SK-N-DZ (cell line): ENCODE results near the gene NOA1. TPM values are rescaled to one million over a fixed set of nuclear protein-coding genes. Genes with fewer than 3 reads are reported as not detected.

ENCODE experiments used
- DNase-seq: peaks from one replicate; pipeline ENCODE4 v3.0.0-alpha.2; 2015; ENCODE audit warnings: low spot score
- polyA plus RNA-seq, 2 experiments: library from polyadenylated mRNA; depleted of rRNA; stranded (reverse); fragments of >200 nt; gene quantifications; 2 replicates each; pipeline ENCODE4 v1.2.3, GENCODE V29; 2014

NOA1 gene
- polyA plus RNA-seq (2014; cell fraction: cytosol; rRNA removed) = 18.2 and 22.8 TPM in 2 replicates
- 14.9 and 20.8 TPM in 2 replicates for polyA plus RNA-seq (2014; cell fraction: nucleus; rRNA removed)

DNA sequence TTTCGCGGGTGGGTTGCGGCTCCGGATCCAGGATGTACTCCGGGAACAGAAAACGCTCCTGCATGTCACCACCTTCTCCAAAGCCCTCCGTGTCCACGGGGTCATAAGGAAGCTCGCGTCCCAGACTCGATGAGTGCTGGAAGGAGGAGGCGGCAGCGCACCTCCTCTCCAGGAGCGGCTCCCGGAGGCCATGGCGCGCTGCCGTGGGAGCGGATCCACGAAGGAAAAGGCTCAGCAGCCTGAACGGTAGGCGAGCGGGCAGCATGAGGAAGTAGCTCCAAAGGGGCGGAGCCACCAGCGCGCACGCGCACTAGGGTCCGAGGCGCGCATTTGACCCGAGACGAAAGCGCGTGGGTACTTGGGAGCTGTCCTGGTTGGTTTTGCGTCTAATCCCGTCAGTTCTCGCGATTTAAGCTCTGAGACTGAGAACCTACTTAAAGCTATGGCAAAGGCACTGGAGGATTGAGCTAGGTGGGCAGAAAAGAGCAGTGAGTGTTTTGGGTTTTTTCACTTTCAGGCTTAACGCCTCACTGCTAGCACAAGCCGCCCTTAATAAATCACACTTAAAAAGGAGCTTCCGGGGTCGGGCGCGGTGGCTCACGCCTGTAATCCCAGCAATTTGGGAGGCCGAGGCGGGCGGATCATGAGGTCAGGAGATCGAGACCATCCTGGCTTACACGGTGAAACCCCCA lies at the start of gene NOA1:
TSS of gene NOA1 (minus strand) at position 286 of the 692 bp plus-strand sequence. CDS start at position 265, 21 bp downstream.
- DNase-seq = peak; percentile 97

DNA sequence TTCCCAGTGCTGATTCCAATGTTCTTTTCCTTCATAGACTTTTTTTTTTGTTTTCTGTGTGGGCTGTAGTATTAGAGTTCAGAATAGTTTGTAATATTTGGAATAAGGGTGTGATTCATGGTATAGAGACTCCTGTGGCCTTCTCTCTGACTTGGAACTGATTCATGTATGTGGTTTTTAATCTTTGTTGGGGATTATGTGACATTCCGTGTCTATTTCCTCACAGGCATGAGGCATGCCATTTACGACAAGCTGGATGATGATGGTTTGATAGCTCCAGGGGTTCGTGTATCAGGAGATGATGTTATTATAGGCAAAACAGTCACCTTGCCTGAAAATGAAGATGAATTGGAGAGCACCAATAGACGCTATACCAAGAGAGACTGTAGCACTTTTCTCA lies 45.7 kb upstream of the NOA1 start:
- no peak for DNase-seq

DNA sequence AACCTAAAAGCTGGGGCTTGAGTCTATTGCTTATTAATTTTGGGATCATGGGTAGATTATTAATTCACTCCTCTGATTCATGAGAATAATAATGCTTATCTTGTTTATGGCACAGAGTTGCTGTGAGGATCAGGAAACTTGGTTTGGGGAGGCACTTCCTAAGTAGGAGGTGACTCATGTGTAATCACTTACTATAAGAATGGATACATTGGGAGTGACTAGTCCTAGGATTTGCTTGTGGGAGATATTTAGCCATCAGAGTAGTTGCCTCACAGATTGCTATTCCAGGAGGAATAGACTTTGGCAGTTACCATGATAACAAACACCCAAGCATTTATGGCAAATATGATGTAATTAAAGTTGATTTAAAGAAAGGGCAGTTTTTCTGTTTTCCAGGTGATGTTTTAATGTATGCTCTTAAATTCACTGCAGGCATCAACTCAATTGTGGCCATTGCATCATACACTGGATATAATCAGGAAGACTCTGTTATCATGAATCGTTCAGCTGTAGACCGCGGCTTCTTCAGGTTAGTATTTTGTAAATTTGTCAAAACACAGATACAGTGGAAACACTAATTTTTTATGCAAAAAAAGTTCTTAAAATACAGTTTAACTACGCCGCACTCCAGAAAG lies 43.2 kb upstream of the NOA1 start:
- DNase-seq = no peak

DNA sequence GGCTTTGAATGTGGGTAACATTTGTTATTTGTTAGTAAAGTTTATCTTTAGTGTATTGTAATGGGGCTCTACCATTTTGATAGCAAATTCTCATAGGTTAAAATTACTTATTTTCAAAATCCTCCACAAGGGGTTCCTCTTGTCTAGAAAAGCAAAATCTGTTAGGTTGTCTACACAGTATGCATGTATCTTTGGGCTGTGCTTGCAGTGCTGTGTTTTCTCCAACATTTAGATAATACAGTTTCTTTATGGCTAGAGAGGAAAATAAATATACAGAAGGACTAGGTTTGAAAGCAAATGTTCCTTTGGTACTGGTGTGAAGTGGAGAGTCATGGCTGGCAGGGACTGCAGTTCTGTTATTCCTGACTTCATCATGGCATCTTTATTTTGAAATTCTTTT lies 41.6 kb upstream of the NOA1 start:
- no peak for DNase-seq

DNA sequence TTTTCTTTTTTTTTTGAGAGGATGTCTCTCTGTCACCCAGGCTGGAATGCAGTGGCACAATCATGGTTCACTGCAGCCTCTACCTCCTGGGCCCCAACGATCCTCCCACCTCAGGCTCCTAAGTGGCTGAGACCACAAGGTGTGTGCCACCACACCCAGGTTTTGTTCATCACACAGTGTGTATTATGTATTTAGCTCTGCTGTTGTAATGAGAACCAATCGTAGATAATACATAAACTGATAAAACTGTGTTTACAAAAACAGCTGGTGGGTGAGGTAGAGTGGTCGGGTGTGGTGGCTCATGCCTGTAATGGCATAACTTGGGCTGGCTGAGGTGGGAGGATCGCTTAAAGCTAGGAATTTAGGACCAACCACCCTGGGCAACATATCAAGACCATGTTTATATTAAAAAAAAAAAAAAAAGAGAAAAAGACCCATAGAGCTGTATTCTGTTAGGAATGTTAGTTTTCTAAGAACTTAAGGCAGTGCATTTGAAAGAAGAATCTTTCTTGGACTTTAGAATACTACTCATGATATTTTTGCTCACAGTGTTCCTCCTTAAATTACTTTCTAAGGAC lies 36.2 kb upstream of the NOA1 start:
- no peak for DNase-seq

DNA sequence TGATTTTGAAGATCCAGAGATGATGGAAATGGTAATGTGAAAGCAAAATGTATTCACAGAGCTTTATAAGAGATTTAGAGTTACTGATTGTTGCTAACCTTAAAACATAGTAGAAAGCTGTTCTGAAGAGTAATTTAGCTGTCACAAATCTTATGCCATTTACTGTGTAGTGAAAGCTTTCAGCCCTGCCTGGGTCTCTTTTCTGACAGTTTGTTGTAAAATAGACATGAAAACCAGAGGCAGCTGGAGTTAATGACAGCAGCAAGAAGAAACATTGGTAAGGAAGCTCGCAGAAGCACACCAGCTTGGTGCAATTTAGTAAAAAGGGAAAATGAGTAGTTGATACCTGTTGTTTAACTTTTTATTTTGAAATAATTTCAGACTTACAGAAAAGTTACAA lies 22.3 kb upstream of the NOA1 start:
- no peak for DNase-seq

DNA sequence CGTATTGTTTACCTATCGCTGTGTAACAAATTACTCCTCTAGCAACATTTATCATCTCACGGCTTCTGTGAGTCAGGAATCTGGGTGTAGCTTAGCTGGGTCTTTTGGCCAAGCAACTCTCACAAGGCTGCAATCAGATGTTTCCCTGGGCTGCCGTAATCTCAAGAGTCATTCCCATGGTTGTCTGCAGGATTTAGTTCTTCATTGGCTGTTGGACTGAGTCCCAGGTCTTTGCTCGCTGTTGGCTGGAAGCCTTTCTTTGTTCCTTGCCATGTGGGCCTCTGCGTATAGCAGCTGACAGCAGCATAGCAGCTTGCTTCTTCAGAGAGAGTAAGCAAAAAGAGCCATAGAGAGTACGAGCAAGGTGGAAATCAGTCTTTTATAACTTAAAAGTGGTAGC lies 18.1 kb upstream of the NOA1 start:
- no peak for DNase-seq

DNA sequence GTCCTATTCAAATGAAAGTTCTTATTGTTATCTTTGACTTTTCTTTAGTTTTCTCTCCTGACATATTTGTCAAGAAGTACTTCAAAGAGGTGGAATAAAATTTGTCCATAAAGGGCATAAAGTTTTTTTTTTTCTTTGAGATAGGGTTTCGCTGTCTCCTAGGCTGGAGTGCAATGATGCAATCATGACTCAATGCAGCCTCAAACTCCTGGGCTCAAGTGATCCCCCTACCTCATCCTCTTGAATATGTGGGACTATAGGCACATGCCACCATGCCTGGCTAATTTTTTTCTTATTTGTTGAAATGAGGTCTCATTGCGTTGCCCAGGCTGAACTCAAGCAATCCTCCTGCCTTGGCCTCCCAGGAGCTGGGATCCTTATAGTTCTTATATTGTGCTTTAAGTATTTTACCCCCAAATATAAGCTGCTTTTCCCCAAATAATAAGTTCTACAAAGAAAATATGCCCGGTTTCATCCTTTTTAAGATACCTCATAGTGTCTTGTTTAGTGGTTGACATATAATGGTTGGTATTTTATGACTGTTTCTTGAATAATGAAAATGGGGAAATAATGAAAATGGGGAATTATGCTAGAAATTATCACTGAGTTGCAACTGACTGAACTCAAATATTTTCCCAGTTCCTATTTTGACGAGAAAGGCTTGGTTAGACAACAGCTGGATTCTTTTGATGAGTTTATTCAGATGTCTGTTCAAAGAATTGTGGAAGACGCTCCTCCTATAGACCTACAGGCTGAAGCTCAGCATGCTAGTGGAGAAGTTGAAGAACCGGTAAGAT lies 12.9 kb upstream of the NOA1 start:
- no peak for DNase-seq

DNA sequence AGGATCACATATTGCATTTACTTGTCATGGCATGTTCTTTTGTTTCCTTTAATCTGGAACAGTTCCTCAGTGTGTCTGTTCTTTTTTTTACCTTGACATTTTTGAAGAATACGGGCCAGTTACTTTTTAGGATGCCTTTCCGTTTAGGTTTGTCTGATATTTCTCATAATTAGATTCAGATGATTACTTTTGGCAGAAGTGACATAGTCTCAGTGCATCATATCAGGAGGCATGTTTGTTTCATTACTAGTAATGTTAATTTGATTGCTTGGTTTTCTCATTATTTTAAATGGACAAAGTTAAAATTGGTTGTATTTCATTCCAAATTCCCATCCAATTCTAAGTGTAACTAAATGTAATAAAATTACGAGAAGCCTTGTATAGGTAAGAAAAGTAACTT lies 9.5 kb upstream of the NOA1 start:
- DNase-seq = no peak

DNA sequence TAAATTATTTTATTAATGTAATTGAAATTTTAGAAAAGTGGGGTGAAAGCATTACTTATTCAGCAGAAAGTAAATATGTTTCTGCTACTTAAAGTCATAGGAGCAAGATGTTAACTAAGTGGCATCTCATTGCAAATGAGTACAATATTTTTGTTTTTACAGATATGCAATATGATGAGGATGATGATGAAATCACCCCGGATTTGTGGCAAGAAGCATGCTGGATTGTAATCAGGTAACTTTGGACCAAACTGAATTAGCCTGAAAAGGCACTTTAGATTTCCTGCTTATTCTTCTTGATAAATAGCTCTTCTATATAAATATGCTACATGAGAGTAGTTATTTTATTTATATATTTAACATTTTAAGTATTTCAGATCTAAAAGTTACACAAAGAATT lies 8.8 kb upstream of the NOA1 start:
- DNase-seq = no peak

DNA sequence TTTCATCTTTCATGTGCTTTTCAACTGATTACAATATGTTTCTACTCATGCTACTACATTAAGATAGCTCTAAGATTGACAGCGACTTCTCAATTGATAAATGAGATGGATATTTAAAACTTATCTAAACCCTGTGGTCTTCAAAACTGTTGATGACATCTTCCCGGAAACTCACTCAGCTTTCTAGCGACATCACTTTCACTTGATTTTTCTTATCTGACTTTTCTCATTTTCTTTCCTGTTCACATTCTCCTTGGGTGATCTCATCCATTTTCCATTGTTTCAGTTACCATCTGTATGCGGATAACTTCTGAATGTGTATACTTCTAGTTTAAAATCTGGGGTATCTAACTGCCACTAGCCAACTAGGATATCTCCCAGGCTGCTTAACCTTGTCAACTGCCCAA lies 4.4 kb upstream of the NOA1 start:
- no peak for DNase-seq

DNA sequence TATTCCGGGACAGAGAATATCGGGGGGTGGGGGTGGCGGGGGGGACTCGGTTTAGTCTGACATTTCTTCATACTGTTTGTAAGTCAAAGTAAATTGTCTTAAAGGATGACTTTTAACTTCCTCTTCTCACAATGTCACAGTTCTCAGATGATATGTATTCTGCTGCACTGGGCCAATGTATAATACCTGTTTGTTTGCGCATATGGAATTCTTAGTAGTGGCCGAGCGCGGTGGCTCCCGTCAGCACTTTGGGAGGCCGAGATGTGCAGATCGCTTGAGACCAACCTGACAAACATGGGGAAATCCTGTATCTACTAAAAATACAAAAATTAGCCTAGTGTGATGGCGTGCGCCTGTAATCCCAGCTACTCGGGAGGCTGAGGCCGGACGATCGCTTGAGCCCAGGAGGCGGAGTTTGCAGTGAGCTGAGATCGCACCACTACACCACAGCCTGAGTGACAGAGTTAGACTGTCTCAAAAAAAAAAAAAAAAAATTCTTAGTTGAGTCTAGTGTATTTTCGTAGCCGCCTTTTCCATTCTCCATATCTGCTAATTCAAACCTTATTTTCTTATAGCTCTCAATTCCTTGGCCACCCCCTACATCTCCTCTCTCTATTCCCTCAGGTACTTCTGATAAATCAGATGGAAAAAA lies 2.1 kb upstream of the NOA1 start:
- DNase-seq = peak; percentile 6

DNA sequence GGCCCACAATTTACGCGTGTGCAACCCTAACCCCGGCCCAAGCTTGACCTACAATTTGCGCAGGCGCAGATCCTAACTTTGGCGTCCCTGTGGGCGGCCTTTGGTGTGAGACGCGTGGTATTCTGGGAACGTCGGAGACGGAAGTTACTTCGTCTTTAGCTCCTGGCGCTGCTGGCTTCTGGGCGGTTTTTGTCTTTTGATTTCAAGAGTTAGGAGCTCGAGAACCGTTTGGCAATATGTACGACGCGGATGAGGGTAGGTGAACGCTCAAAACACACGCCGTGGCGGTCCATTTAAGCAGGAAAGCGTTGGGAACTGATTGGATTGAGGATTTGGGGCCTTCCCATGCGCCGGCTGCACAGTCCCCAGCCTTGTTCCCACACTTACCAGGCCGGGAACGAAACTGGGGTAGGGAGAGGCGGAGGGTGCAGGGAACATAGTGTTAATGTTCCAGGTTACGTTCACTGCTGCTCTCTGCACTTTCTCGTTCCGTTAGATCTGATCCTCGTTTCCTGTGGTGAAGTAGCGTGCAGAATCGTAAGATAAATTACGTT lies 1.4 kb upstream of the NOA1 start, which contains the start of gene POLR2B:
TSS of gene POLR2B (plus strand) at position 147 of the 554 bp plus-strand sequence. CDS start at position 237, 90 bp downstream.
- peak; percentile 95 for DNase-seq

DNA sequence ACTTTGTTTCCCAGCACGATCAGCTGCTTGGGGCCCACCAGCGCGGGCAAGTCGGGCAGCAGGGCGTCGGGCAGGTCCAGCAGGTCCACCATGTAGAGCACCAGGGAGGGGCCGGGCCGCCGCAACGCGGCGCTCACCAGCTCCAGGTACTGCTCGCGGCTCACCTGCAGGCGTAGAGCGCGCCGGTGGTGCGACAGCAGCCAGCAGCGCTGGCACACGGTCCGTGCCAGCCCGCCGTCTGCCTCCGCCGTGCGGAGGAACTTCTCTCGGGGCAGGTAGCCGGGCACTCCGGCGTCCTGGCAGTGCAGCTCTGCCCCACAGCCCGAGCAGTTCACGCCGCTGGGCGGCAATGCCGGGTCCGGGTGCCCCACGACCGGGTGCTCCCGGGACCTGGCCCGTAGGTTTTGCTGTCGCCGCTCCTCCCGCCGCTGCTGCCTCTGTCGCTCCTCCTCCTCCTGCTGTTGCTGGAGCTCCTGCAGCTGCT lies 527 bp downstream of the NOA1 start:
- no peak for DNase-seq

DNA sequence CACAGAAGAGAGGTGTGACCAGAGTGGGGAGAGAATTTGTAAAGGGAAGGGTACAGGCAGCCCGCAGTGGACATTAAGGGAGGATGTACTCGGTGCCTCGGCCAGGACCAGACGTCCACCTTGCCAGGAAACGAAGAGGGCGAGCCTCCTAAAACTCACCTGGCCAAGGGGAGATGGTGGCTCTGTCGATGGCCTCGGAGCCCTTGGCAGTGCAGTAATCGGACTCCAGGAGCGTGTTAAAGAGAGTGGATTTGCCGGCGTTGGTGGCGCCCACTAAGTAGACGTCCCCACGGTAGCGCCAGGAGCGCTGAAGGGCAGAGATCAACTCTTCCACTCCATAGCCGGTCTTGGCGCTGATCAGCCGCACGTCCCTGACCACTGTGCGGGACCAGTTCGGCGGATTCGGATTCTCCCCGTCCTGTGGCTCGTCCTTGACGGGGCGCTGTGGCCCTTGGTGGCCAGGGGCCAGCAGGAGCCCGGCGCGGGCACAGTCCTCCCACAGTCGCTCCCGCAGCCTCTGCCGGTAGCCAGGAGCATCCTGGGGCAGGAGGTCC lies 1.0 kb downstream of the NOA1 start:
- DNase-seq = peak; percentile 11

DNA sequence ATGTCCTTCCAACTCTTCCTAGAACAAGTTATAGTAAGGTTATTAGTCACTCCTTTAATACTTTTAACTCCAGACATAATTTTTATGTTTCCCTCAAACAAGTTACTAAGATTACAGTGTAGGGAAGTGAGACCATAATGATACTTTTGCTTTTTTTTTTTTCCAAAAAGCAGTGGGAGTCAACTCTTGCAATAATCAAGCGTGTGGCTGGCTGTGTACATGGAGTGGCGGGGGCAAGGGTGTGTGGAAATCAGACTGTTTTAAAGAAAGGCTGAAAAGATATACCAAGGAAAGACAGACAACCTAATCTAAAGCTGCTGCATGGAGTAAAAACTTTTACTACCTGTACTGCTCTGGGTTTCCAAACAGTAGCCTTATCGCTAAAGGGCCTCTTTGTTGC lies 4.1 kb downstream of the NOA1 start:
- DNase-seq = no peak

DNA sequence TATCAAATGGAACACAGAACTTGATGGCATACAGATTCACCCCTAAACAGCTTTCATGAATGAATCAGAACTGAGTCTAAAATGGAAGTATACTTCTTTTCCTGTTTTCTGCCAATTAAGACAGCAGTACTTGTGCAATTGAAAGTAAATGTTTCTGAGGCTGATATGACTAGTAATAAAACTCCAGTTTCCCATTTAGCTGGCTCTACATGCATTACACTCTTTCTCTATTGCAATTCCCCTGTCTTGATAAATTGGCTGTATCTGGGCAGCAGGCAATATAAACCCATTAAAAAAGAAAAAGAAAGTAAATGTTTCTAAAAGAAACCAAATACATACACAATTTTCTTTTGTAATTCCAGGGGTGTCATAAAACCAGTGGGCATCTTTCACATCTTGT lies 4.6 kb downstream of the NOA1 start:
- no peak for DNase-seq

DNA sequence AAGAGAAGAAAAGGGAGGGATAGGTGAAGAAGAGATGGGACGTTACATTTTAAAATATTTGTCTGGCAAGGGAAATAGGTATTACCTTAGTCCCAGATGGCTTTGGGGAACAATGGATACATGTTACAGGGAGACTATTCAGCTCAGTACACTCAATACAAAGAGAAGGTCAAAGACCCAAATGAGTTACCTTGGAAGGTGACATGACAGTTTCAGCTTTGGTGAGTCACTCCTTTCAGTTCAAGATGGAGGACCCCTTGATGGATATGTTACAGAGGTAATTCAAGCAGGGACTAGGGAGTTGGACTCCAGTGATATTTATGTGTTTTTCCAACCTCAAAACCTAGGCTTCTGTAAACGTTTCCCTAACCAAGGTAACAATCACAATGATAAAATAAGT lies 5.0 kb downstream of the NOA1 start:
- no peak for DNase-seq

DNA sequence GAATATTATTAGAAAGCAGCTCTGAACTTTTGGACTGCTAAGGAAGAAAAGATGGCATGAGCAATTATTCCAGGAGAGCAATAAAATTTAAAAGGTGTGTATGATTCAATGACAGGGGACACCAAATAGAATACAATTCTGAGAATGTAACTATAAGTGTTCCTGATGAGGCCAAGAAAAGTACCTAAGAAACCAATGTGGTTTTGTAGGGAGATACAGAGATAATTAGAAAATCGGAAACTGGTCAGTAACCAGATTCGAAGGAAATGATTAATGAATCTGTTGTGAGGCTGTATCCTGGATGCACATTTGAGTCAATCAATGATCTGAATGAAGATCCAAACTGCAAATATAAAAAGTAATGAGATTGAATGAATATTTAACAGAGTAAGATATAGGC lies 6.0 kb downstream of the NOA1 start:
- DNase-seq = no peak

DNA sequence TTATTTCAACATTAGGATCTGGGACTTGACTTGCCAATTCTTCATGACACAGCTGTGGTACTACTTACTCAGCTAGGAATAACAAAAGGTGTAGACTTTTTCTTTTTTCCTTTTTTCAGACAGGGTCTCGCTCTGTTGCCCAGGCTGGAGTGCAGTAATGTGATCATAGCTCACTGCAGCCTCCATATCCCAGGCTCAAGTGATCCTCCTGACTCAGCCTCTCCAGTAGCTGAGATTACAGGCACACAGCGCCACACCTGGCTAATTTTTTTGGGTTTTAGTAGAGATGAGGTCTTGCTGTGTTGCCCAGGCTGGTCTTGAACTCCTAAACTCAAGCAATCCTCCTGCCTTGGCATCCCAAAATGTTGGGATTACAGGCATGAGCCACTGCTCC lies 16.3 kb downstream of the NOA1 start:
- DNase-seq = no peak

DNA sequence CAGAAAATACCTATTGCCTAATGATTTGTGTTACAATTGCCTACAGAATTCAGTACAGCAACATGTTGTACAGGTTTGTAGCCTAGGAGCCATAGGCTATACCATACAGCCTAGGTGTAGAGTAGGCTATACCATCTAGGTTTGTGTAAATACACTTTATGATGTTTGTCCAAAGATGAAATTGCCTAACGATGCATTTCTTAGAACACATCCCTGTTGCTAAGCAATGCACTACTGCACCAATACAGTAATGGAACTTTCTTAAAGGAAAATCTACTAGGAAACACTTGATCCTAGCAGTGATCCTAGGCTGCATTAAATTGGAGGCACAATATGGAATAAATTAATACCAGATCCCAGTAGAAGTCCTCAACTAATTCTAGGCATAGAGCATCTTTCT lies 18.3 kb downstream of the NOA1 start:
- no peak for DNase-seq
